Stimulated activated CD4-positive, alpha-beta T cell treated with anti-CD3 and anti-CD28 coated beads, Interleukin-15, amount 100 ng/mL, for 1 hour (primary cell): ENCODE data around the gene TMEM247.
A peak's percentile ranks its signal among the peaks of the same experiment; 100 is the strongest.
"Not testable (repeated sequence)": the region's sequence is repeated elsewhere in the genome, so short reads cannot be mapped to it uniquely, and the experiment has no call there.

Experiments
- DNase-seq, 2 donors: peaks; one replicate each; pipeline ENCODE4 v3.0.0-alpha.2; 2020; ENCODE audit warnings: low read depth in 1 of 2, low spot score in 1 of 2

TMEM247 gene

GRCh38 chr2:46458763-46459500 lies 20.4 kb upstream of the TMEM247 start:
- DNase-seq, result no peak

GRCh38 chr2:46459694-46460093 lies 19.7 kb upstream of the TMEM247 start:
- no peak for DNase-seq

- no peak for DNase-seq
Observed at GRCh38 chr2:46460241-46460921, 19.0 kb upstream of the TMEM247 start.

GRCh38 chr2:46461011-46461674 lies 18.2 kb upstream of the TMEM247 start:
- DNase-seq, result peak; percentile 39 to 60

- no peak for DNase-seq
Observed at GRCh38 chr2:46461709-46462171, 17.6 kb upstream of the TMEM247 start.

- DNase-seq, result no peak
Observed at GRCh38 chr2:46462936-46463335, 16.4 kb upstream of the TMEM247 start.

- DNase-seq, result no peak
Observed at GRCh38 chr2:46469116-46469515, 10.2 kb upstream of the TMEM247 start.

- DNase-seq, result no peak
Observed at GRCh38 chr2:46469700-46470099, 9.7 kb upstream of the TMEM247 start.

GRCh38 chr2:46470114-46470628 lies 9.2 kb upstream of the TMEM247 start:
- DNase-seq, result no peak

- DNase-seq, result no peak
Observed at GRCh38 chr2:46471019-46471583, 8.3 kb upstream of the TMEM247 start.

- no peak for DNase-seq
Observed at GRCh38 chr2:46471697-46472096, 7.7 kb upstream of the TMEM247 start.

GRCh38 chr2:46472165-46472564 lies 7.2 kb upstream of the TMEM247 start:
- not testable (repeated sequence) for DNase-seq

GRCh38 chr2:46477462-46477861 lies 1.9 kb upstream of the TMEM247 start:
- not testable (repeated sequence) for DNase-seq

GRCh38 chr2:46477925-46478324 lies 1.4 kb upstream of the TMEM247 start:
- DNase-seq, result no peak

- DNase-seq, result no peak
Observed at GRCh38 chr2:46480562-46480961, 1.2 kb downstream of the TMEM247 start.

GRCh38 chr2:46481198-46482193 lies 2.1 kb downstream of the TMEM247 start:
- DNase-seq, result no peak

GRCh38 chr2:46482490-46482889 lies 3.1 kb downstream of the TMEM247 start:
- no peak for DNase-seq

GRCh38 chr2:46485002-46485401 lies 5.6 kb downstream of the TMEM247 start:
- DNase-seq, result no peak

GRCh38 chr2:46486436-46486835 lies 7.1 kb downstream of the TMEM247 start:
- DNase-seq, result no peak

- DNase-seq, result no peak
Observed at GRCh38 chr2:46487667-46488335, 8.4 kb downstream of the TMEM247 start.
